ENCODE results near the gene LRRC28. TPM values are rescaled to one million over a fixed set of nuclear protein-coding genes. Genes with fewer than 3 reads are reported as not detected.

The LRRC28 gene
- total and polyA plus RNA-seq, 4 donors, result 7.7 to 66.1 (median 13.0) TPM

DNA sequence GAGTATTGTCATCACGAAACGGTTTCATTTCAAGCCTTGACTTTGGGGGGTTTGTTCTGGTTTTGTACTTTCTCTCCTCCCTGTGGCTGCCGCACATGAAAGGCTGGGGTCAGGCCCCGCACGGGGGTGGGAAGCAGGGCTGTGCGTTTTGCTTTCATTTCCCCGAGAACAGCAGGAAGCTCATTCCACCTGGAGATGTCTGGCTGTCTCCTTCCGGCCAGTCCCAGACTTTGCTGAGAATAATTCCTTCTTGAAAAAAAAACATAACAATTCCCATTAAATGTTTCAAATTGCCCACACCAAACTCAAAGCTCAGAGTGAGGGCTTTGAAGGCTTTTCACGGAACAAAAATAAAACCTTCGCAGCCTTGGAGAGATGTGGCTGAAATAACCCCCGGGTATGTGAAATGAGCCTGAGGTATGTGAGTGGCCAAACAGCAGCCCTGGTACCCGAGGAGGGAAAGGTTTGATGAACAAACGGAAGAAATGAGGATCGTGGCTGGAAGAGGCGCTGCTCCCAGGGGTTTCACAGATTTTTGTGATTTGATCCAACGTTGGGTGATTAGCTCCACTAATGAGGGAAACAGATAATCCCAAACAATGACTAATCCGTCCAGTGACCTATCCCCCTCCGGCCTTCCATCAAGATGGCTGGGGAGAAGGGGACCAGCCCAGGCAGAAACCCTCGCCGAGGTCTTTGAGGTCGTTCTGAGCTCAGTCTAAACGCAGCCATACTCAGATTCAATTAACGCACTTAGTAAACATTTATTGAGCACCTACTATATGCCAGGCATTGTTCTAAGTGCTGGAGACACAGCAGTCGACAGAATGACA is 187.6 kb downstream of the LRRC28 start:
- TF ChIP-seq, protein P1, sequence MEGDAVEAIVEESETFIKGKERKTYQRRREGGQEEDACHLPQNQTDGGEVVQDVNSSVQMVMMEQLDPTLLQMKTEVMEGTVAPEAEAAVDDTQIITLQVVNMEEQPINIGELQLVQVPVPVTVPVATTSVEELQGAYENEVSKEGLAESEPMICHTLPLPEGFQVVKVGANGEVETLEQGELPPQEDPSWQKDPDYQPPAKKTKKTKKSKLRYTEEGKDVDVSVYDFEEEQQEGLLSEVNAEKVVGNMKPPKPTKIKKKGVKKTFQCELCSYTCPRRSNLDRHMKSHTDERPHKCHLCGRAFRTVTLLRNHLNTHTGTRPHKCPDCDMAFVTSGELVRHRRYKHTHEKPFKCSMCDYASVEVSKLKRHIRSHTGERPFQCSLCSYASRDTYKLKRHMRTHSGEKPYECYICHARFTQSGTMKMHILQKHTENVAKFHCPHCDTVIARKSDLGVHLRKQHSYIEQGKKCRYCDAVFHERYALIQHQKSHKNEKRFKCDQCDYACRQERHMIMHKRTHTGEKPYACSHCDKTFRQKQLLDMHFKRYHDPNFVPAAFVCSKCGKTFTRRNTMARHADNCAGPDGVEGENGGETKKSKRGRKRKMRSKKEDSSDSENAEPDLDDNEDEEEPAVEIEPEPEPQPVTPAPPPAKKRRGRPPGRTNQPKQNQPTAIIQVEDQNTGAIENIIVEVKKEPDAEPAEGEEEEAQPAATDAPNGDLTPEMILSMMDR (IDR thresholded peaks at IDR 0.05; ENCODE audit: control extremely low read depth, extremely low read depth), result no peak
- peaks cover 8 to 45% (median 18%) of the 10 kb centered on the region in 5 donors for H3K4me1 ChIP-seq (ENCODE audit: control insufficient read depth in 5 of 5, insufficient read depth in 5 of 5, low read length in 5 of 5)
- H3K36me3 ChIP-seq (ENCODE audit: control insufficient read depth in 4 of 4, insufficient read depth in 4 of 4, low read length in 4 of 4), result no peaks in the 10 kb centered on the region
- peak in 2 of 3 donors; percentile 19 to 51 for DNase-seq
- ATAC-seq (ENCODE audit: insufficient read depth, low FRiP score), result no peak
- WGBS, 2 donors, result 77 to 83% methylated on average over 24 of the region's 24 CpGs
- H3K27ac ChIP-seq (ENCODE audit: low read depth in 1 of 2, low read length in 1 of 2), result peak overlapping the region in 1 of 2 donors; percentile 24
- H3K9ac ChIP-seq (ENCODE audit: insufficient read depth in 1 of 2, low read length in 2 of 2), result no peak overlapping the region
- no peak overlapping the region for H3K4me3 ChIP-seq
- no peaks in the 10 kb centered on the region for H3K9me3 ChIP-seq (ENCODE audit: control insufficient read depth in 4 of 4, insufficient read depth in 3 of 4, low read length in 3 of 4)
- no peaks in the 10 kb centered on the region for H3K27me3 ChIP-seq (ENCODE audit: control insufficient read depth in 3 of 3, insufficient read depth in 3 of 3, low read length in 2 of 3)

DNA sequence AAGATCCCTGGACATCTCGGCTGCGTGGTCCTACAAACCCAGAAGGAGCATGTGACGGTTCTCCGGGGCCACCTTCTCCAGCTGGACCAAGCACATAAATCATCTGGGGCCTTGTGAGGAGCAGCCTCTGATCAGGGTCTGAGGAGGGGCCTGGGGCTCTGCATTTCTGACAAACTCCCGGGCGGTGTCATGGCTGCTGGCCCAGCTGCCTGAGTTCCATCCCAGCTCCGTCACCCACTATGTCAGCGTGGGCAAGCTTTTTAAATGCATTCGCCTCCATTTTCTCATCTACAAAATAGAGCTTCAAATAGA is 188.2 kb downstream of the LRRC28 start:
- Histone ChIP-seq H3K9ac (ENCODE audit: insufficient read depth in 1 of 2, low read length in 2 of 2) (no peak overlapping the region), H3K4me1 (ENCODE audit: control insufficient read depth in 5 of 5, insufficient read depth in 5 of 5, low read length in 5 of 5) (peaks cover 8 to 40% (median 14%) of the 10 kb centered on the region in 5 donors), H3K4me3 (no peak overlapping the region), H3K9me3 (ENCODE audit: control insufficient read depth in 4 of 4, insufficient read depth in 3 of 4, low read length in 3 of 4) (no peaks in the 10 kb centered on the region), H3K36me3 (ENCODE audit: control insufficient read depth in 4 of 4, insufficient read depth in 4 of 4, low read length in 4 of 4) (no peaks in the 10 kb centered on the region), H3K27me3 (ENCODE audit: control insufficient read depth in 3 of 3, insufficient read depth in 3 of 3, low read length in 2 of 3) (no peaks in the 10 kb centered on the region), H3K27ac (ENCODE audit: low read depth in 1 of 2, low read length in 1 of 2) (no peak overlapping the region)
- TF ChIP-seq, protein P1 (IDR thresholded peaks at IDR 0.05; ENCODE audit: control extremely low read depth, extremely low read depth), result no peak
- ATAC-seq (ENCODE audit: insufficient read depth, low FRiP score) (no peak), DNase-seq (peak in 1 of 3 donors; percentile 5)
- 97 to 99% methylated on average over 9 of the region's 9 CpGs for WGBS, 2 donors

DNA sequence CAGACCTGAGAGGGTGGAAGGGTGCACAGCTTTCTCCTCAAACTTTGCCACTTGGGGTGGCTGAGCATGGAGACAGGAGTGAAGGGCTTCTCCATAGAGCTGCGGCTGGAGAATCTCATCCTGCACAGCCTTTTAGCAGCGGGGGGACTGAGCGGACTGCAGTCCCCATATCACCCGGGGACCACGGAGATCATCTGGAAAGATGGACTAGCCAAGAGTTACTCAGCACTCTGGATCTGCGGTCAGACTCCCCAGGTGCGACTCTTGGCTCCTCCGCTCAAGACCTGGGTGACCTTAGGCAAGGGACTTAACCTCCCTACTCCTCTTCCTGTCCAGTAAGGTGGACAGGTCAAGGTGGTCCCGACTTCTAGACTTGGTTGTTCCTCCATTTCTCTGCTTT is 188.7 kb downstream of the LRRC28 start:
- Histone ChIP-seq H3K9me3 (ENCODE audit: control insufficient read depth in 4 of 4, insufficient read depth in 3 of 4, low read length in 3 of 4) (no peaks in the 10 kb centered on the region), H3K4me3 (no peak overlapping the region), H3K4me1 (ENCODE audit: control insufficient read depth in 5 of 5, insufficient read depth in 5 of 5, low read length in 5 of 5) (peaks cover 8 to 37% (median 14%) of the 10 kb centered on the region in 5 donors), H3K27me3 (ENCODE audit: control insufficient read depth in 3 of 3, insufficient read depth in 3 of 3, low read length in 2 of 3) (no peaks in the 10 kb centered on the region), H3K9ac (ENCODE audit: insufficient read depth in 1 of 2, low read length in 2 of 2) (no peak overlapping the region), H3K27ac (ENCODE audit: low read depth in 1 of 2, low read length in 1 of 2) (no peak overlapping the region), H3K36me3 (ENCODE audit: control insufficient read depth in 4 of 4, insufficient read depth in 4 of 4, low read length in 4 of 4) (no peaks in the 10 kb centered on the region)
- DNase-seq, result peak in 1 of 3 donors; percentile 9
- no peak for ATAC-seq (ENCODE audit: insufficient read depth, low FRiP score)
- TF ChIP-seq, protein P1 (IDR thresholded peaks at IDR 0.05; ENCODE audit: control extremely low read depth, extremely low read depth), result no peak
- WGBS, 2 donors, result 86 to 89% methylated on average over 9 of the region's 9 CpGs

Other genes starting within 250 kb of the LRRC28 start
- gene PGPEP1L, start 243.7 kb upstream of the LRRC28 start, total RNA-seq, result under 1 TPM in 1 of 2 donors, not detected in 1; 0.21 TPM
- gene PGPEP1L, start 243.7 kb upstream of the LRRC28 start, polyA plus RNA-seq, result not detected
- gene SYNM, start 146.4 kb upstream of the LRRC28 start, total RNA-seq, result 10 to 100 TPM; 13.8 to 21.3 TPM
- 1 to 10 TPM; 5.3 to 8.0 TPM for gene SYNM, start 146.4 kb upstream of the LRRC28 start, polyA plus RNA-seq
- 10 to 100 TPM; 14.6 to 48.5 TPM for gene TTC23, start 1.9 kb upstream of the LRRC28 start, total RNA-seq
- gene TTC23, start 1.9 kb upstream of the LRRC28 start, polyA plus RNA-seq, result 1 to 10 TPM; 6.2 to 6.6 TPM